DMS114 treated with DMSO at 0.1 percent for 48 hours (cell line): ENCODE data around the gene ARHGAP18.

Experiments
- DNase-seq: peaks from one replicate; lab custom pipeline; 2025; ENCODE audit not compliant: unreplicated experiment; lab: John Stamatoyannopoulos, UW

Gene ARHGAP18

GRCh38 chr6:129694036-129694435 is 15.9 kb downstream of the ARHGAP18 start:
- DNase-seq = no peak

GRCh38 chr6:129692467-129692866 is 17.5 kb downstream of the ARHGAP18 start:
- DNase-seq = no peak

- DNase-seq = no peak
Measured at GRCh38 chr6:129691709-129692108, 18.3 kb downstream of the ARHGAP18 start.

GRCh38 chr6:129691043-129691640 is 18.8 kb downstream of the ARHGAP18 start:
- no peak for DNase-seq

- DNase-seq = no peak
Measured at GRCh38 chr6:129686941-129687627, 22.9 kb downstream of the ARHGAP18 start.

- no peak for DNase-seq
Measured at GRCh38 chr6:129685662-129686031, 24.3 kb downstream of the ARHGAP18 start.

- DNase-seq = no peak
Measured at GRCh38 chr6:129684903-129685661, 24.9 kb downstream of the ARHGAP18 start.

GRCh38 chr6:129684323-129684884 is 25.6 kb downstream of the ARHGAP18 start:
- DNase-seq = no peak

- no peak for DNase-seq
Measured at GRCh38 chr6:129683601-129684322, 26.2 kb downstream of the ARHGAP18 start.

- no peak for DNase-seq
Measured at GRCh38 chr6:129681913-129682205, 28.1 kb downstream of the ARHGAP18 start.

- DNase-seq = no peak
Measured at GRCh38 chr6:129680633-129681032, 29.3 kb downstream of the ARHGAP18 start.

- DNase-seq = no peak
Measured at GRCh38 chr6:129679758-129680157, 30.2 kb downstream of the ARHGAP18 start.

GRCh38 chr6:129679275-129679674 is 30.7 kb downstream of the ARHGAP18 start:
- no peak for DNase-seq

- DNase-seq = no peak
Measured at GRCh38 chr6:129678463-129678862, 31.5 kb downstream of the ARHGAP18 start.

- DNase-seq = no peak
Measured at GRCh38 chr6:129677620-129678325, 32.2 kb downstream of the ARHGAP18 start.

GRCh38 chr6:129675669-129676472 is 34.1 kb downstream of the ARHGAP18 start:
- no peak for DNase-seq

GRCh38 chr6:129673748-129674147 is 36.2 kb downstream of the ARHGAP18 start:
- DNase-seq = no peak

GRCh38 chr6:129672881-129673631 is 36.9 kb downstream of the ARHGAP18 start:
- DNase-seq = no peak

- DNase-seq = no peak
Measured at GRCh38 chr6:129672341-129672682, 37.7 kb downstream of the ARHGAP18 start.
